Measurements from ENCODE around the gene ABL1. TPM values are rescaled to one million over a fixed set of nuclear protein-coding genes. Genes with fewer than 3 reads are reported as not detected.

Gene ABL1
- total RNA-seq, 1 experiment from 2014 or later, result 78.6 TPM

Other genes with a start within 250 kb of the ABL1 start
- not detected in 2 replicates for gene PRDM12, start 170.7 kb upstream of the ABL1 start, total RNA-seq (2021)
- 107 and 109 TPM in 2 replicates for gene EXOSC2, start 141.5 kb upstream of the ABL1 start, total RNA-seq (2021)
- not detected in 2 replicates for gene QRFP, start 61.6 kb downstream of the ABL1 start, total RNA-seq (2021)
- gene FIBCD1, start 104.0 kb downstream of the ABL1 start, total RNA-seq (2021), result 0.19 TPM in 1 of 2 replicates, not detected in the other
- gene LAMC3, start 173.9 kb downstream of the ABL1 start, total RNA-seq (2021), result 0.28 and 0.37 TPM in 2 replicates

All from A673 (cell line).